NOMO-1 treated with dmso at 0.1 percent for 144 hours (cell line): ENCODE results near the gene FAM118B.
"Not testable (repeated sequence)": the region's sequence is repeated elsewhere in the genome, so short reads cannot be mapped to it uniquely, and the experiment has no call there.

Experiments used
- DNase-seq: peaks from one replicate; lab custom pipeline; 2025; ENCODE audit not compliant: unreplicated experiment; lab: John Stamatoyannopoulos, UW

The FAM118B gene

DNA sequence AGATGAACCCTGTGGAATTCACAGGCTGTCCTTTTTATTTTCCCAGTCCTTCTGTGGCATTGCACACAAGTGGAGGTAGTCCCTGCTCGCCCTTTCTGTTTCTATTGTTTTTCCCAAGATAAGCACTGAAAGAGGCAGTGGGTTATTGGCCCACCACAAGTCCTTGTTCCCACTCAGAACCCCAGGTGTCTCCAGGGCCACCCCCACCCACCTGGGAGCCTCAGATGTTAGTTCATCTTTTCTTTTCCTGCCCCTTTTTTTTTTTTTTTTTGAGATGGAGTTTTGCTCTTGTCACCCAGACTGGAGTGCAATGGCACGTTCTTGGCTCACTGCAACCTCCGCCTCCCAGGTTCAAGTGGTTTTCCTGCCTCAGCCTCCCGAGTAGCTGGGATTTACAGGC lies 97.2 kb downstream of the FAM118B start:
- not testable (repeated sequence) for DNase-seq

DNA sequence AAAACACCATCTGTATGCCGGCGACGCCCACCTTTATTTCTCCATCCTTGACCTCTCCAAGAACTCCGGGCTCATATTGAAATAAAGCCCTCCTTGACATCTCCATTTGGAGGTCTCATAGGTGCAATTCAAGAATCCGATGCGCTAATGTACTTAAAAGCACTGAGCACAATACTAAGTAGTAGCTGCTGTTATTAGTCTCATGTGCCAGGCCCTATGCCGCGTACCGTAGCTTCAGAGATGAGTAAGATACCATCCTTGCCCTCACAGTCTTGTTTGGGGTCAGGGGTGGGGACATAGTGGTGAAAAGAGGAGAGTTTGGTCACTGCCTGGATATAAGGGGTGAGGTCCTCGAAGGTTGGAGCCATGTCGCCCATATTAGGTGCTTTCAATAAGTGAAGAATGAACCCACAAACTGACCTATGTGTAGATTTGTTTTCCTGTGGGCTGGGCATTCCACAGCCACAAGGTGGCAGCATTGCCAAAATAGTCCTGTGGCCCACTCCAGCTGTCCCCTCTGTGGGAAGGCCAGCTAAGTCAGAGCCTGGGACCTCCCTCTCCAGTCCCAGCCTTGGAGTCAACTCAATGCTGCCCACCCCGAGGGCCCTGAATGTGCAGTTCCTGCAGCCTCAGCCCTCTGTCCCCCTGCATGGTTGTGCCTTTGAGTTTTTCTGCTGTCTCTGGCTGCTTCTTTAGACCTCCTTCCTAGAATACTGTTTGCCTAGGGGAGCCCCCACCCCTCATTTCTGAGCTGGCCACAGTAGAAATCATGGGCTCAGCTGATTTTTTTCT lies 98.8 kb downstream of the FAM118B start:
- peak; percentile 31 for DNase-seq

DNA sequence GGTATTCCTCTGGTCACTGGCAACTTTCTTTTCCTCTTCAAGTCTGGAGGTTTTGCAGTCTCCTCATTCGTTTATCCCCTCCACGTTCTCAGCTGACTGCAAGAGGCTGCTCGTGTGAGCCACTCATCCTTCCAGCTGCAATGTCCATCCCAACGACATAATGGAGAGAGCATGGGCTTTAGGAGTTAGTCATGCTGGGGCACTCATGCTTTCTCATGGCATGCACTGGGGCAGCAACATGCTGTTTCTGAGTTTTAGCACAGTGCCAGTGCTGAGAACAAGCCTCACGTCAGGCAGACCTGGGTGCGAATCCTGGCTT lies 99.4 kb downstream of the FAM118B start:
- DNase-seq = no peak

DNA sequence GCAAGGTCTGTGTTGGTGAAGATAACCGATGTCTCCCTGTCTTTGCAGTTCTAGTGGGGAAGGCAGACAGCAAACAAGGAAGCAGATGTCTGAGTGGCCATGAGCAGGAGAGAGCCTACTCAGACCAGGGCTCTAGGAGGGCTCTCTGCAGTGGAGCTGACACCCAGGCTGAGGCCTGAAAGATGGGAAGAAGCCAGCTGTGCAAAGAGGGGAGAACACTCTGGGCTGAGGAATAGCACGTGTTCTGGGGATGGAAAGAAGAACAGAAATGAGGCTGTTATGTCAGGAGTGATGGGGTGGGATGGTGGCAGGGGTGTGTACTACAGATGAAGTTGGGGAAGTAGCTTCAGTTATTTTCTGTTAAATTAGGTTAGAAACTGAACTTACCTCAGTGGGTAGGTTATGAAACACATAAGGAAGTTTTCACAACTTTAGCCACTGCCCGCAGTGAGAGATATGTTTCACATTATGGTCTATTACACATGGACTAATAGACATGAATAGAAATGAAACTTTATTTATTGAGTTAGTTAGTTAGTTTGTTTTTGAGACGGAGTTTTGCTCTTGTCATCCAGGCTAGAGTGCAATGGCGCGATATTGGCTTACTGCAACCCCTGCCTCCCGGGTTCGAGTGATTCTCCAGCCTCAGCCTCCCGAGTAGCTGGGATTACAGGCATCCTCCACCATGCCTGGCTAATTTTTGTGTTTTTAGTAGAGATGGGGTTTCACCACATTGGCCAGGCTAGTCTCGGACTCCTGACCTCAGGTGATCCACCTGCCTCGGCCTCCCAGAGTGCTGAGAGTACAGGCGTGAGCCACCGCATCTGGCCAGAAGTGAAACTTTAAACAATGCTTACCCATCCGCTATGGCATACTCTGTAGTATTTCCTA lies 100.1 kb downstream of the FAM118B start:
- DNase-seq = peak; percentile 77
